NCI-H2081 treated with DMSO at 0.1 percent for 48 hours (cell line): ENCODE data around the gene IL17RD.

ENCODE experiments used
- DNase-seq: peaks from one replicate; lab custom pipeline; 2025; lab: John Stamatoyannopoulos, UW

Gene IL17RD

DNA sequence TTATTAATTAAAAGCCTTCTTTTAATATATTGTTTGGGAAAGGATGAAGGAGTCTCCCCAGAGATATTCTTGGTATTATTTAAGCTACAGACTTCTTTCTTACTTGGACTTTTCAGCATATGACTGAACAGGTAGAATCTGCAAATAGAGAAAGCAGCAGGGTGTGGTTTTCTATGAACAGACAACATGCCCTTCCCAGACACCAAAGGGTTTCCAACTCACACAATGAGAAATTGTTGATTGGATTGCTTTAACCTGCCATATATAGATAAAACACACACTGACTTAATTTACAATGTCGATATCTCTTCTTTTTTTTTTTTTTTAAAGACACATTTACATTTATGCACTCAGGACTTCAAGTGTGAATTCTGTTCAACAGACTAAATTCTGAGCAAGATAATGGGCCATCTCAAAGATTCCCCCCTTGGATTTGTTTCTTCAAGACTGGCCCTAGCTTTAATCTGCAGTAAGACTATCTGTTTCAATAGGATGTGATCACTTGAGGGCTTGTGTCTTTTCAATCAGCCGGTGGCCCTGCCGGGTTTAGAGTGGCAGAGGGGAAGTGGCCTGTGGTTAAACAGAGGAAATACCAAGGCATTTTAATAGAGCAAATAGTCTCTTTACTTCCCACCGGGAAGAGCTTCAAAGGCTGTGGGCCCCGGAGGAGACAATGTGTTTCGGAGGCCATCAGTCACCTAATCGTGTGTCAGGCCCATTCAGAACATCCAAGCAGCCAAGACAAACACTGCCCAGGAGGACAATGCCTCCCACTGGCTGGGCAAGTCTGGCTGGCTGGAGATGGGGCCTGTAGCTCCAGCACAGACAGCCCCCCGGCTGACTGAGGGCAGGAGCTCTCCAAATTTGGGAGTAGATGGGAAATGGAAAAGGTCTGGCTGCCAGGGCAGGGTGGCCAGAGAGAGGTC is 6.1 kb downstream of the IL17RD start:
- DNase-seq: no peak

- DNase-seq: no peak
Observed at GRCh38 chr3:57158325-57158724, 6.8 kb downstream of the IL17RD start.

- no peak for DNase-seq
Observed at GRCh38 chr3:57157545-57157944, 7.6 kb downstream of the IL17RD start.

DNA sequence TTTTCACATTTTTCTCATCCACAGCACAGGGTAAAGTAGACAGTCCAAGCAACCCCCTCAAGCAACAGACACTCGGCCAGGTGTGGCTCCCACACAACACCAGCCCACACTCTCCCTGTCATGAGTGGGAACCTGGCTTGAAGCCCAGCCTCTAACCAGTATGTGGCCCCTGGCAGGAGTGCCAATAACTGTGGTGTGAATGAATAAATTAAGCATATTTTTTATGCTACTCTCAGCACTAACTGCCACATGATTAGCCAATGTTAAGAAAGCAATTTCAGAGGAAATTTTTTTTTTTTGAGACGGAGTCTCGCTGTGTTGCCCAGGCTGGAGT is 9.9 kb downstream of the IL17RD start:
- DNase-seq: no peak

- no peak for DNase-seq
Observed at GRCh38 chr3:57154470-57155309, 10.5 kb downstream of the IL17RD start.

- no peak for DNase-seq
Observed at GRCh38 chr3:57152151-57153143, 12.7 kb downstream of the IL17RD start.

DNA sequence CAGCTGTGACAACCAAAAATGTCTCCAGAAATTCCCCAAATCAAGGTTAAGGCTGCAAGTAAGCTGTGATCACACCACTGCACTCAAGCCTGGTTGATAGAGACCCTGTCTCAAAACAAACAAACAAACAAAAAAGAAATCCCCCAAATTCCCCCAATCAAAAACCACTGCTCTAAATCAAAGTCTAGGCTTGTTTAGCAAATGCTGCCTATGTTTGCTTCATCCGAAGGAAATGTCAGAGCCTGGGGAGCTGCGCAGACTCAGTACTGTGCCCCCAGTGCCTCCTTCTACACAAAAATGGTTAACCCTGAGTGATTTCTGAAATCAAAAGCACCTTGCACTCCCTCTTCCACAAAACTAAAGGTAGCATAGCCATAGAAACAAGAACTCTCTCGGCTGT is 13.4 kb downstream of the IL17RD start:
- DNase-seq: no peak

DNA sequence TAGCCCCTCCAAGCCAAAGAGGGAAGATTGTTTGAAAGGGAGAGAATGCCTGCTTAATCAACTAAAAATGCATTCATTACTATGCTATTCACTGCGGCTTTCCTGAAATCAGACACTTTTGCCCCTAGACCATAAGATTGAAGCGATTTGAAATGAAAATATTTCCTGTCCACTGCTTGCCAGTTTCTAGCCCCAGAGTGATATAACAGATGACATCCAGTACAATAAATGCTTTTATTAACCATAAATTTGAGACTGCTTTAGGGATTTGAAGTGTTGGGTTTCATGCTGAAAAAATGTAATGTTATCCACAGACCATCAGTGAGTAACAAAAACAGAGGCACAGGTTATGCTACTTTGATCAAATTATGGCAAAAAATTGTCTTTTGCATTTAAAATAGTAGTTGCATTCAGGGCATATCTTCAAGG is 14.1 kb downstream of the IL17RD start:
- DNase-seq: no peak

GRCh38 chr3:57150113-57150581 is 15.0 kb downstream of the IL17RD start:
- no peak for DNase-seq

GRCh38 chr3:57147071-57147470 is 18.1 kb downstream of the IL17RD start:
- DNase-seq: no peak

GRCh38 chr3:57145852-57146251 is 19.3 kb downstream of the IL17RD start:
- no peak for DNase-seq

DNA sequence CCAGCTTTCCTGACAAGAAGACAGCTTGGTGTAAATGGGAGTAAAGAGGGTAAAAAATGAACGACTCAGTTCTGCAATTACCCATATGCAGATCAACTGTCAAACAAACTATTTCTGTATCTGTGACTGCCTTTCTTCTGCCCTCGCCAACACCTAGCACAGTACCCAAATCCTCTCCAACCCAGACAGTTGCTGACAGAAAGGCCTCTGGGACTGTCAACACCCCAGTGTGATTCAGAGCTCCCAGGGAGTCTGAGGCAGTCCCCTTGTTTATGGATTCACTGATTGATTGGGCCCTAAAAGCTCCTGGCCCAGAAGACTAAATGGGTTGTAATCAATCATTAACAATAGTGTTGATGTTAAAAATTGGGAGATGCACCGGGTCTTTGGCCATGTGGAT is 20.2 kb downstream of the IL17RD start:
- DNase-seq: no peak

DNA sequence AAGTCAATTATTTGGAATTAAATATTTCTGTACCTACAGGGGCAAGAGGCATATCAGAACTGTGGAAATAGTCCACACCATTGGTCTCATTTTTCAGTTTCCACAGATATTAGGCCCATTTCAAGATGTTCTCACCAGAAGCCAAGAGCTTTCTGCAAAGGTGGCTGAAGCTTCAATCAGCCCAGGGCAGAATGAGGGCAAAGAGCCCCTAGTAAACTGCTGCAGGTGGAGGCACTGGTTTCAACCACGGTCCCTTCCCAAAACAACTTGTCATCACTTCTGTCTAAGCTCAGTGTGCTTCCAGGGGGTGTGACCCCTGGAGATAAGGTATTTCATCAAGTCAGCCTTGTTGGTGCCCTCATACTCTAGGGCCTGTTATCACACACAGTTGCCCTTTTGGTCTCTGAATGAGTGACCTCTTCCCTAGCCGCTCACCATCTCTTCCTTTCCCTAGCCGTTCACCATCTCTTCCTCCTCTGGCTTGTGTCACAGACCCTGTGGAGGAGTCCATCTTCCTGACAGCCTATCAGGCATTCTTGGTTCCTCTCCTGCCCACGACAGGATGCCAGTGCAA is 21.2 kb downstream of the IL17RD start:
- no peak for DNase-seq

GRCh38 chr3:57142411-57142723 is 22.8 kb downstream of the IL17RD start:
- DNase-seq: no peak

GRCh38 chr3:57141719-57142410 is 23.3 kb downstream of the IL17RD start:
- DNase-seq: no peak

DNA sequence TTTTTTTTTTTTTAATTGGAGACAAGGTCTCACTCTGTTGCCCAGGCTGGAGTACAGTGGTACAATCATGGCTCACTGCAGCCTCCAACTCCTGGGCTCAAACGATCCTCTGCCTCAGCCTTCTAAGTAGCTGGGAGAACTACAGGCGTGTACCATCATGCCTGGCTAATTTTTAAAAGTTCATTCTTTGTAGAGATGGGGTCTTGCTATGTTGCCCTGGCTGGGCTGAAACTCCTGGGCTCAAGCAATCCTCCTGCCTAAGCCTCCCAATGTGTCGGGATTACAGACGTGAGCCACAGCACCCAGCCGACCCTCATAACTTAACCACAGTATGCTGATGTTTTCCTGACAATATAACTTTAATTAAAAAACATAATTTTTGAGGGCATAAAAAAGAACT is 24.3 kb downstream of the IL17RD start:
- no peak for DNase-seq

- DNase-seq: no peak
Observed at GRCh38 chr3:57135964-57136719, 29.0 kb downstream of the IL17RD start.

DNA sequence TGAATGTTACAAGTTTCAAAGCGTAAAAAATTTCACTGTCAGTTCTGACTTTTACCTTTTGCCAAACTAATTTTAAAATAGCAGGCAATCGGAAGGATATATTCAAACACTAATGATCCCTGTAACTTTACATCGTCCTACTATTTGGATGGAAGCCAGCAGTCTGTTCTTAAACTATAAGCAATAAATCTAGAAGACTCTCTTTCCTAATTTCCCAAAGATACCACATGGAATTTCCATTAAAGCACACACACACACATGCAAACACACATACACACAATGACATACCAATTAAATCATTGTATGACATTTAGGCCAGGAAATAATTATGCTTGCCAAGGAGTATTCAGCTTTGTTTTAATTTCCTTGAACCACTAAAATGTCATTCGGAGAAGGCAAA is 32.0 kb downstream of the IL17RD start:
- DNase-seq: no peak

DNA sequence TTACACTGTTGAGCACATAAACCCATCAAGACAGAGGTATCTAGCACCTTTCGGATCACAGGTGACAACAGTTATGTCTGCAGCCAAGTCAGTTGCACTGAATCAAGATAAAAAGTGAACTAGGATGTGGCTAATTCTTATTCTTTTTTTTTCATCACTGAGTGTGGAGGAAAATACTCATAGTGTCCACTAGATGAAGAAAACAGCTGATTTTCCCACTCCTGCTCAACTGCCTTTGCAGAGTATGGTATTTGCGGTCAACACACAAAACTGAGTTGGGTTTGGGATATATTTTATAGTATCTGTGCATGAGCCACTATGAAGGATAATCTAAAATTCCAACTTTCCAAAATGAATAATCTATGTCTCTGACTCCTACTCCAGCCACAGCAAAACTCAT is 32.5 kb downstream of the IL17RD start:
- DNase-seq: no peak

DNA sequence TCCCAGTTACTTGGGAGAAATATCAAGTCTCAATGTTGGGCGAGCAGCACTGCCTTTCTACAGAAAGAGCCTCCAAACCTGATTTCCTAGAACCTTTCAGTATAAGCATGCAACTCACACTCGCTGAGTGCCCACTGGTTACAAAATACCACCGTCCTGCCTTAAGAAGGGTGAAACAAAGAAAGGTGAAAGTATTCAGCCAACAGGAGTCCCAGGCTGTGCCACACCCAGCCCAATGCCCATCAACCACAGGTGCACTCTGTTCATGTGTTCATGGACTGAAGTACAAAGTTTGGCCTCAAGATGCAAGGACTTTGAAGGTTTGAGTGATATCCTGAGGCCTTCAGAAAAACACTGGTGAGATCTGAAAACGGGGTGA is 34.0 kb downstream of the IL17RD start:
- no peak for DNase-seq
